GM21786 (cell line): ENCODE data around the gene PLEKHG3.

Experiments used
- ATAC-seq: cut with Tn5 transposase; IDR thresholded peaks from one replicate; pipeline ENCODE4 v1.9.1; 2021; ENCODE audit not compliant: unreplicated experiment

Gene PLEKHG3

DNA sequence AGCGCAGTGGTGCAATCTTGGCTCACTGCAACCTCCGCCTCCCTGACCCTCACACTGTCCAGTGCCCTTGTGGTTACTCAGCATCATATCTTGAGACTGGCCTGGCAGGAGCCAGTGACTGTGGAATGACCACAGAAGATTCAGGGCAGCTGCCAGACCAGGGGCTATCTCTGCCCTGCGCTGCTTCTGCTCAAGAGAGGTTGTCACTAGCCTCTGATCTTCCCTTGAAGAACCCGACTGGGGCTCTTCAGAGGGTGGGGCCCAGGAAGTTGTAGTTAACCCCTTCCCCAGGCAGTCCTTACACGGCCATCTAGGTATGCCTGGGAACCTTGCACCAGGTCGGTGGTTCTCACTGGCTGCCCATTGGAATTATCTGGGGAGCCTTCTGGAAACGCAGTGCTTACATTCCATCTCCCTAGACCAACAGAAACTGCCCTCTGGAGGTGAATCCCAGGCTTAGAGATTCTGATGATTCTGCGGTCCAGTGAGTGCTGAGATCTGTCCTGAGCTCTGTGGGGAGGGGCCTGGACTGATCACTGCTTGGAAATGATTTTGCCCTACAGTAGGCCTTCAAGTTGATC lies 41.4 kb downstream of the PLEKHG3 start:
- no peak for ATAC-seq

- no peak for ATAC-seq
Measured at GRCh38 chr14:64746298-64747250, 42.4 kb downstream of the PLEKHG3 start.

DNA sequence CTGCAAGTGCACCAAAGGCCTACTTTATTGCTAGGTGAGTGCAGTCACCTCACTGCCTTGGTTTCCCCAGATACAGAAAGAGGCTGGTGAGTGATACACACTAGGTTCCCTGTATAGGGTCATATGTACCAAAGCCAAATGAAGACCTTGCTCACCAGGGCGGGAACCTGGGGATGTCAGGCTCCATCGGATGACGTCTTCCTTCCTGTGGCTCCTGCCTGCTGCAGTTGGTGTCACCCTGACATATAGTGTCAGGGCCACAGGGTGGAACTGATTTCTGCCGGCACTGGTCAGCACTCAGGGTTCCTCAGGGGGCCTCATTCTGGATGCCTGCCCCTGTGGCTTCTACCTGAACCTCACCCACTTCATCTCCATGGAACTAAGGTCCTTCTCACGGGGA lies 43.1 kb downstream of the PLEKHG3 start:
- no peak for ATAC-seq

GRCh38 chr14:64748521-64748920 lies 44.3 kb downstream of the PLEKHG3 start:
- ATAC-seq, result no peak

DNA sequence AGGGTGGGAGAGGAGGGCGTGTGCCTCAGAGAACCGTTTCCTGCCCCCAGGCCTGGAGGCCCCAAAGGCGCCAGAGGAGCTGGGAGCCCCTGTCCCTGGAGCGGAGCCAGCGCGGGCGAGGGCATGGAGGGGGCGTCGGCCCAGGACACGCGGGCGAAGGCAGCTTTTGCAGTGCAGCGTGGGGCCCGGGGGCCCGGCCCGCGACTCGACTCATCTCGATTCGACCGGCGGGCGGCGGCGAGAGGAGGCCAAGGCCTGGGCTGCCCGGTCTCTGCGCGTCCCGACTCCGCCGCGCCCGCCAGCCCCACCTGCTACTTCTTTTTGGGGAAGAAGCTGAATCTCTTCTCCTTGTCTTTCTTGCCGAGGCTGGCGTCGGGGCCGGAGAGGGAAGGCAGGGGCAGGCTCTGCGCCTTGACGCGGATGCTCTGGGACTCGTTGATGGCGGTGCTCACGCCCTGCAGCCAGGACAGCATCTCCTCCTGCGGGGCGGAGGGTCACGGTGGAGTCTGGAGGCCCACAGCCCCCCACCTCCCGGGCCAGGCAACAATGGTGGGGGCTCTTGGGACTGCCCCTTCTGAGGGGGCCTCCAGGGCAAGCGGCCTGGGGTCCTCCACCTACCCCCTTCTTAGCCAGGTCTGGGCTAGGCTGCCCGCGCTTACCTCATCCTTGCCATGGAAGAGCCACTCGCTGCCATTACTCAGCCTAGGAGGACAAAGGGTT lies 44.9 kb downstream of the PLEKHG3 start:
- no peak for ATAC-seq

GRCh38 chr14:64752909-64753308 lies 48.7 kb downstream of the PLEKHG3 start:
- no peak for ATAC-seq

- ATAC-seq, result no peak
Measured at GRCh38 chr14:64753374-64753773, 49.1 kb downstream of the PLEKHG3 start.

GRCh38 chr14:64753999-64754398 lies 49.8 kb downstream of the PLEKHG3 start:
- no peak for ATAC-seq

- ATAC-seq, result no peak
Measured at GRCh38 chr14:64754685-64755084, 50.5 kb downstream of the PLEKHG3 start.

DNA sequence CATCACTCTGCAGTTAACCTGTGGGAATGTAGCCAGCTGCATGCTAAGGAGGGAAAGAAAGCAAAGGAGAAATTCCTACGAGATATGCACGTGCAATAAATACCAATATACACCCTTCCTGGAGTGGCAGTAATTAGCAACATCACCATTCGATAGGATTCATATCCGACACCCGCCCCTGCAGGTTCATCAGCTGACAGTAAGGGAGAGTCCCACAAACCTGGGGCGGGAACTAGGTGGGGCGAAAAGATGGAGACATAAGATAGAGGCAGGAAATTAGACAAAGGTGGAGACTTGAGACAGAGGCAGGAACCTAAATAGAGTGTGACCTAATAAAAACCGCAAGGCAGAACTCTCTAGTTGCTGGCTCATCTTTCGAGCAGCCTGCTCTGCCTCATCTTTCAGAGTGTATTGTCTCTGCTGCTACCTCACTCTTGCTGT lies 51.6 kb downstream of the PLEKHG3 start:
- no peak for ATAC-seq

- ATAC-seq, result no peak
Measured at GRCh38 chr14:64756712-64757111, 52.5 kb downstream of the PLEKHG3 start.

DNA sequence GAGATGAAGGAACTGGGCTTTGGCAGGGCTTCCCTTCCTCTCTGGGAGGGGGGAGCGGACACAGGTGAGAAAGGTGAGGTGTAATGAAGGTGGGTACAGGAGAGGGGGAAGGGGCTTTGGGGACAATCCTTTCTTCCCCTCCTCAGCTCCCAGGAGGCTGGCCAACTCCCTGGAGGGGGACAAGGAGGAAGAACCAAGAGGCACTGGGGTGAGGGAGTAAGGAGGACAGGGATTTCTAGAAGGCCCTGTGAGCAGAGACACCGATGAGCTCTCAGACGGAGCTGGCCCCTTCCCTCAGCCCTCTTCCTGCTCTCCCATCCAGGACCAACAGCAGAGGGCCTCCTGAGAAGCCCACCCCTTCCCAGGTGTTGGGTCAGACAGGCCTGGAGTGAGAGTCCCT lies 53.4 kb downstream of the PLEKHG3 start:
- ATAC-seq, result no peak

GRCh38 chr14:64758025-64758521 lies 53.8 kb downstream of the PLEKHG3 start:
- ATAC-seq, result no peak

DNA sequence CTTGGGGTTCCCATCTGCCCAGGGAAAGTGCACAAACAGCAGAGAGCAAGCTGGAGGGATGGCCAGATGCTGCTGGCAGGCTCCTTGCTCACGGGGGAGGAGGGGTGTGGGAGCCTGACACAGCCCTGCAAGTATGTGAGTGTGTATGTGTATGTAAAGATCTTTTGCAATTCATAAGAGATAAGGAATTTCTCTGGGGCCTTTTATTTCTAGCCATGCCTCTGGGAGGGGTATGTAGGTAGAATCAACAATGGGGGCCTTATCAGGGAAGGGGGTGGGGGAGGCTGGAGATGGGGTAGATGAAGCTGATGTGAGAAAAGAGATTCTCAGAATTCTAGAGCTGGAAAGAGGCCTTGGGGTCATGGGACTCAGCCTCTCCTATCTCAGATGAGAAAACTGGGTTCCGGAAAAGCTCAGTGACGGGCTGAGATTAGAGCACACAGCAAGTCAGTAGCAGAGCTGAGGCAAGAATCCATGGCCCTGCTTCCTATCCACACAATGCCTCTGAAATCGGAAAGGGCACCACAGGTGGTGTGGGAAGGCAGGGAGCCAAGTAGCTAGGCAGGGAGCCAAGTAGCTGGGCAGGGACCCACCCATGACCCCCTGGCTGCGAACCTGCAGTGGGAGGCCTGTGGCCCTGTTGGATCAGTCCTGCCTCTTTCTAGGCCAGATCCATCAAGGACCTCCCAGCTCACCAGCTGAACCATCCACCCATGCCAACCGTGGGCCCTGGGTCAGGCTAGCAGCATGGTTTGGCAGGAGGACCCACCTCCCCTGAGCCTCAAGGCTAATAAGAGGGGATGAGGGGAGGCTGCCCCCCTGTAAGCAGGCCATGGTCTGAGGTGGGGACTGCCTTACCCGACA lies 54.7 kb downstream of the PLEKHG3 start:
- ATAC-seq, result no peak

DNA sequence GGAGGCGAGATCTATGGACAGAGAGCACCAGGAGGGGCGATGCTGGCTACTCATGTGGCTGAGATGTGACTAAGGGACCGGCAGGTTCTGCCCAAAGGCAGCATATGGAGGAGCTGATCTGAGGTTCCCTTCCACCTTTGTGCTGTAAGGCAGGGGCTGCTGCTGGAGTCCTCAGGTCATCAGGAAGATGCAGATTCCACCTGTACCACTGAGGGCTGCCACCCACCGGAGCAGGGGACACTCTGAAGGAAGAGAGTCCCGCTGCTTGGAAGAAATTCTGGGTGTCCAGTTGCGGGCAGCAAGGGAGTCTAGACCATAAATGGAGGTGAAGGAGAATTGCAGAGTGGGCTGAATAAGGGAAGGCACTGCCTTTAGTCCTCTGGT lies 55.3 kb downstream of the PLEKHG3 start:
- ATAC-seq, result no peak

GRCh38 chr14:64760146-64760755 lies 56.0 kb downstream of the PLEKHG3 start:
- no peak for ATAC-seq

- no peak for ATAC-seq
Measured at GRCh38 chr14:64760916-64761315, 56.7 kb downstream of the PLEKHG3 start.

- ATAC-seq, result no peak
Measured at GRCh38 chr14:64761441-64762043, 57.3 kb downstream of the PLEKHG3 start.
